Mesothelial cell of epicardium (in vitro differentiated cells): ENCODE measurements around the gene SURF2. TPM values are rescaled to one million over a fixed set of nuclear protein-coding genes. Genes with fewer than 3 reads are reported as not detected.
A peak's percentile ranks its signal among the peaks of the same experiment; 100 is the strongest.

Experiments
- DNase-seq, 2 experiments: peaks; one replicate each; pipeline ENCODE4 v3.0.0; 2021; ENCODE audit warnings: low spot score in 2 of 2; ENCODE audit not compliant: unreplicated experiment in 2 of 2
- H3K27ac Mint-ChIP-seq: 2 replicates; pipeline ENCODE4 v1.8.0; 2021; ENCODE audit warnings: mixed read lengths
- H3K27me3 Mint-ChIP-seq: 2 replicates; pipeline ENCODE4 v1.8.0; 2021; ENCODE audit warnings: low read depth, mixed read lengths
- H3K36me3 Mint-ChIP-seq: 2 replicates; pipeline ENCODE4 v1.8.0; 2021; ENCODE audit warnings: mixed read lengths
- H3K4me1 Mint-ChIP-seq: 2 replicates; pipeline ENCODE4 v1.8.0; 2021; ENCODE audit warnings: mixed read lengths
- H3K4me3 Mint-ChIP-seq: 2 replicates; pipeline ENCODE4 v1.8.0; 2021; ENCODE audit warnings: mild to moderate bottlenecking, moderate library complexity, mixed read lengths
- H3K9me3 Mint-ChIP-seq: 2 replicates; pipeline ENCODE4 v1.8.0; 2021; ENCODE audit warnings: mixed read lengths
- total RNA-seq: library from RNA; stranded (reverse); gene quantifications from 3 replicates; pipeline ENCODE4 v1.2.1, GENCODE V29; 2021
- TF ChIP-seq, protein P1 (sequence below): fragments of 200-600 bp; sonication (generic); IDR thresholded peaks from one replicate; pipeline ENCODE4 v1.5.0; 2021; ENCODE audit warnings: antibody characterized with exemption; ENCODE audit not compliant: unreplicated experiment

SURF2 gene
- total RNA-seq, 1 donor from 2014 or later: 12.1 TPM

DNA sequence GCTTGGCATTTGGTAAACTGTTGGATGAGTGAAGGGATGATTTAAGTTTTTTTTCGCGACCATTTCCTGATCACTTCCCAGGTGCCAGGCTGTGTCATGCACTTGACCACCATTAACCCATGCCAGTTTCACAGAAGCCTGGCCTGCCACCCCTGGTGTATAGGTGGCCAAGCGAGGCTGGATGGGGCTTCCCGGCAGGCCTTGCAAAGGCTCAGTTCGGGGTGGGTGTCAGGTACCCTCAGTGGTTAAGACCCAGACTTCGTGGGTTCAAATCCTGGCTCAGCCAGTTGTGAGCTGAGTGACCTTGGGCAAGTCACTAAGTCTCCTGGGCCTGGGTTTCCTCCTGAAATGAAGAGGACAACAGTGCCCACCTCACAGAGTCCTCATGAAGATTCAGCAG is 10.8 kb upstream of the SURF2 start:
- no peaks in the 10 kb centered on the region for H3K9me3 Mint-ChIP-seq
- H3K27ac Mint-ChIP-seq: no peak overlapping the region
- H3K4me1 Mint-ChIP-seq: peaks cover 23% of the 10 kb centered on the region
- H3K4me3 Mint-ChIP-seq: no peak overlapping the region
- TF ChIP-seq, protein P1, sequence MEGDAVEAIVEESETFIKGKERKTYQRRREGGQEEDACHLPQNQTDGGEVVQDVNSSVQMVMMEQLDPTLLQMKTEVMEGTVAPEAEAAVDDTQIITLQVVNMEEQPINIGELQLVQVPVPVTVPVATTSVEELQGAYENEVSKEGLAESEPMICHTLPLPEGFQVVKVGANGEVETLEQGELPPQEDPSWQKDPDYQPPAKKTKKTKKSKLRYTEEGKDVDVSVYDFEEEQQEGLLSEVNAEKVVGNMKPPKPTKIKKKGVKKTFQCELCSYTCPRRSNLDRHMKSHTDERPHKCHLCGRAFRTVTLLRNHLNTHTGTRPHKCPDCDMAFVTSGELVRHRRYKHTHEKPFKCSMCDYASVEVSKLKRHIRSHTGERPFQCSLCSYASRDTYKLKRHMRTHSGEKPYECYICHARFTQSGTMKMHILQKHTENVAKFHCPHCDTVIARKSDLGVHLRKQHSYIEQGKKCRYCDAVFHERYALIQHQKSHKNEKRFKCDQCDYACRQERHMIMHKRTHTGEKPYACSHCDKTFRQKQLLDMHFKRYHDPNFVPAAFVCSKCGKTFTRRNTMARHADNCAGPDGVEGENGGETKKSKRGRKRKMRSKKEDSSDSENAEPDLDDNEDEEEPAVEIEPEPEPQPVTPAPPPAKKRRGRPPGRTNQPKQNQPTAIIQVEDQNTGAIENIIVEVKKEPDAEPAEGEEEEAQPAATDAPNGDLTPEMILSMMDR: no peak
- no peak for DNase-seq
- H3K27me3 Mint-ChIP-seq: no peaks in the 10 kb centered on the region
- peaks cover 17% of the 10 kb centered on the region for H3K36me3 Mint-ChIP-seq

DNA sequence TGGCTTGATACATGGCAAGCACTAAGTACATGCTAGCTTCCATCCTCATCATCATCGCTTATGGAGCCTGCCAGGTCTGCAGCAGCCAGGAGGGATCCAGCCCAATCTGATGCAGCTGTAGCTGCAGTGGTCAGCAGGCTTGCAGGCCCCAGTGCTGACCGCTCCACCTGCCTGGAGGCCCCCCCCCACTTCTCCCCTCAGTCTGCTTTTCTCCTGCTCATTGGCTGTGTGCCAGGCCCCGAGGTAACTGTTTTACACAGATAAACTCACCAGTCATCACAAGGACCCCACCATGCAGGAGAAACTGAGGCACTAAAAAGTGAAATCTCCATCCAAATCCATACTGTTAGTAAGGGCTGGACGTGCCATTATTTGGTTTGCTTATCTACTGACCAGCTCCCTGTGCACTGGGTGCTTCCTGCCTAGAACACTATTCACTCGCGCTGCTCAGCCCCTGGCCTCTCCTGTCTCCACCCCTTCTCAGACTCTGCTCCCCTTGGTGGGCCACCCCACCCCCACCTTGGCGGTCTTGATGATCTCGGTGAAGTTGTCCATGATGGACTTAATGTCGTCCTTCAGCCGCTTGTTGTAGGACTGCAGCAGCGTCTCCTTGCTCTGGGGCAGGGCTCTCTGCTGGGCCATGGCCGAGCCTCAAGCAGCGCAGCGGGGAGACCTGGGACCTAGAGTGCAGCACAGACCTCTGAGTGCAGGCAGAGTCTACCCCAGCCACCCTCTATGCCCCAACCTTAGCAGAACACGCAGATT is 10.1 kb upstream of the SURF2 start:
- TF ChIP-seq, protein P1: no peak
- H3K4me1 Mint-ChIP-seq: peaks cover 23% of the 10 kb centered on the region
- no peaks in the 10 kb centered on the region for H3K27me3 Mint-ChIP-seq
- H3K9me3 Mint-ChIP-seq: no peaks in the 10 kb centered on the region
- H3K4me3 Mint-ChIP-seq: peak overlapping the region; percentile 100
- no peak for DNase-seq
- H3K36me3 Mint-ChIP-seq: peaks cover 15% of the 10 kb centered on the region
- H3K27ac Mint-ChIP-seq: peak overlapping the region; percentile 95

DNA sequence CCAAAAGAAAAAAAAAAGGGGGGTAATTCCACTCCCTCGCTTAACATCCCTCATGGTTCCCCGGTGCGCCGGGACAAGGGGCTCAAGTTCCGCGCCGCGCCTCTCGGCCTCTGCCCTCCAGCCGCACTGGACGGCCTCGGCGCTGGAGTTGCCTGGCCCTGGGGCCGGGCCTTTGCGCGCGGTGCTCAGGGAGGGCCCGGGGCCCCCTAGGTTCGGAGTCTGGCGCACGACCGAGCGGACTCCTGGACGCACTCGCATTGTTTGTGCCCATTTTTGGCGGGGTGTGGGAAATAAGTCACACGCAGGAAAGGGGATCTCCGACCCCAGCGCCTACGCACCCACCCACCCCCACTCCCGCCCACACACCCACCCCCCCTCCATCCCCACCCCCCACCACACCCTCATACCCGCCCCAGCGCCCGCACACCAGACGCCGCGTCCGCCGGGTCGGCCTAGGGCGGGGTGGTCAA is 8.8 kb upstream of the SURF2 start:
- DNase-seq: peak in 1 of 2 experiments; percentile 57
- H3K36me3 Mint-ChIP-seq: peaks cover 19% of the 10 kb centered on the region

DNA sequence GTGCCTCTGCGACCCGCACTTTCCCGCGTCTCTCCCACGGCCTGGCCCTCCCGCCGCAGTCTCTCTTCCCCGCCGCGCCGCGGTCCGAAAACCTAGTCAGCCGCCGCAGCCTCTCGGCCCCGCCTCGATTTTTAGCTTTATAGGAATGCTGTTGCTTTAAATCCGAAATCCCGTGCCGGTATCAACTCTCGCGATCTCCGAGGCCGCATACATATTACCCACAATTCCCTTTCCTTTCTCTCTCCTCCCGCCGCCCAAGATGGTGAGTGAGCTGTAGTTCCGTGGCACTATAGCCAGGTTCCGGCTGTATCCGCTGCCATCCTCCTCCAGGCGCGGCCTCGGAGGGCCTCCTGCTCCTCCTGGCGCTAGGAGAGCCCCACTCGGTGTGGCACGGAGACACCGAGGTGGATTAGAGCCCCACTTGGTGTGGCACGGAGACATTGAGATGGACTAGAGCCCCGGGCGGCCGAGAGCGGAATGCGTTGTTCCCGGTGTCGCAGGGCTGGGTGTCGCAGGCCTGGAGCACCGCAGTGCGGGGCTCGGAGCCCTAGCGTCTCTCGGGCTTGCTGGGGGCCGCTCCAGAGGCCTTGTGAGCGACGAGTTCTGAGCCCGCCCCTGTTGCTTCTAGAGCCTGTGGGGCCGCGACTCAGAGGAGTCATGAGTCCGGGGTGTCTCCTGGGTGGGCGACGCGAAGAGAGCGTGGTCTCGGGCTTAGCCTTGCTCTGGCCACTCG is 8.2 kb upstream of the SURF2 start, which contains the start of the genes MED22 and RPL7A:
Gene MED22 (minus strand): TSS at position 147 of the 733 bp plus-strand sequence. CDS start 1,469 bp downstream, outside the sequence.
Gene RPL7A (plus strand): TSS at position 234 of the 733 bp plus-strand sequence. CDS start 26 bp downstream, at position 260.
- H3K9me3 Mint-ChIP-seq: no peaks in the 10 kb centered on the region
- DNase-seq: peak; percentile 78 to 91
- H3K36me3 Mint-ChIP-seq: peaks cover 23% of the 10 kb centered on the region
- TF ChIP-seq, protein P1: no peak
- H3K4me1 Mint-ChIP-seq: peaks cover 23% of the 10 kb centered on the region
- H3K4me3 Mint-ChIP-seq: peak within 1 kb of the TSS; percentile 100
- no peaks in the 10 kb centered on the region for H3K27me3 Mint-ChIP-seq
- peak within 1 kb of the TSS; percentile 100 for H3K27ac Mint-ChIP-seq

More for the DNA sequence above, 8.8 kb upstream of the SURF2 start:
- H3K4me3 Mint-ChIP-seq: peak overlapping the region; percentile 100
- no peaks in the 10 kb centered on the region for H3K27me3 Mint-ChIP-seq
- H3K4me1 Mint-ChIP-seq: peaks cover 23% of the 10 kb centered on the region
- H3K9me3 Mint-ChIP-seq: no peaks in the 10 kb centered on the region
- H3K27ac Mint-ChIP-seq: no peak overlapping the region
- TF ChIP-seq, protein P1: no peak

DNA sequence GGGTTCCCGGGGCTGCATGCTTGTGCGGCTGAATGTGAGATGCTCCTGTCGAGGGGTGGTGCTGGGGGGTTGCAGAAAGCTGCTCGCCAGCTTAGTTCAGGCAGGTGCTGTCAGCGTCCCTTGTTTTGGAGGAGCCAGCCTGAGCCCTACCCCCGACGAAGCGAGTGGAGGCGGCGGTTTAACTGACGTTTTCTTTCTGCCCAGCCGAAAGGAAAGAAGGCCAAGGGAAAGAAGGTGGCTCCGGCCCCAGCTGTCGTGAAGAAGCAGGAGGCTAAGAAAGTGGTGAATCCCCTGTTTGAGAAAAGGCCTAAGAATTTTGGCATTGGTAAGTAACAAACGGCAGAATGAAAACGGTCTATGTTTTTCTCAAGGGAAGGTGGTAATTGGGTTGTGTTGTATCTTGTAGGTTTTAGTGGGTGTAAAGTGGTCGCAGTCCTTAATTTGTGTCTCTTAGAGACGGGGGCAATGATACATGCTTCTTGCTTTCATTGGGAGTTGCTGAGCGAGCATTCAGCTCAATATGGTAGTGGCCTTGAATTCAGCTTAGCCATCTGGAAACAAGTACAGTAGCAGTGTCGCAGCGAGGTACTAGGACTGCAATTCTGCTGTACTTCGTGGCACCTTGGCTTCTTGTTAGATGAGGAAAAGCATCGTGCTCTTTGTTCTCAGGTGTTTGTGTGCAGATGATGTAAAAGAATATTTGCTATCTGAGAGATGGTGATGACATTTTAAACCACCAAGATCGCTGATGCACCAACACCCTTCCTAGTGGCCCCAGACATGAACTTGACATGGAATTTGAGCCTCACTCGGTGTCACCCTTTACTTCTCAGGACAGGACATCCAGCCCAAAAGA is 7.4 kb upstream of the SURF2 start:
- H3K4me3 Mint-ChIP-seq: peak overlapping the region; percentile 100
- H3K36me3 Mint-ChIP-seq: peaks cover 25% of the 10 kb centered on the region
- TF ChIP-seq, protein P1: no peak
- H3K27me3 Mint-ChIP-seq: no peaks in the 10 kb centered on the region
- DNase-seq: no peak
- H3K9me3 Mint-ChIP-seq: no peaks in the 10 kb centered on the region
- H3K4me1 Mint-ChIP-seq: peaks cover 23% of the 10 kb centered on the region
- peak overlapping the region; percentile 100 for H3K27ac Mint-ChIP-seq
